ENCODE data around the gene LHX1. TPM values are rescaled to one million over a fixed set of nuclear protein-coding genes. Genes with fewer than 3 reads are reported as not detected.

The LHX1 gene
- total RNA-seq, 2 donors from 2014 or later, result 85.9 to 259 TPM

- peak overlapping the region; percentile 60 for H3K27ac Mint-ChIP-seq
- H3K27me3 Mint-ChIP-seq (ENCODE audit: insufficient read depth), result no peaks in the 10 kb centered on the region
- Histone ChIP-seq H3K9me3 (ENCODE audit: control insufficient read depth, low read length) (no peaks in the 10 kb centered on the region), H3K27ac (ENCODE audit: low read depth, low read length) (no peak overlapping the region), H3K9ac (ENCODE audit: extremely low read depth, low read length, poor library complexity, severe bottlenecking) (no peak overlapping the region), H3K4me1 (ENCODE audit: control insufficient read depth, insufficient read depth, low read length) (no peaks in the 10 kb centered on the region), H3K27me3 (ENCODE audit: control insufficient read depth, insufficient read depth, low read length, poor library complexity, severe bottlenecking) (no peaks in the 10 kb centered on the region), H3K36me3 (ENCODE audit: control insufficient read depth, insufficient read depth, low read length) (peaks cover 11% of the 10 kb centered on the region), H3K4me3 (ENCODE audit: low read length) (no peak overlapping the region)
- peaks cover 10% of the 10 kb centered on the region for H3K36me3 Mint-ChIP-seq (ENCODE audit: low read depth)
- TF ChIP-seq, protein P1, sequence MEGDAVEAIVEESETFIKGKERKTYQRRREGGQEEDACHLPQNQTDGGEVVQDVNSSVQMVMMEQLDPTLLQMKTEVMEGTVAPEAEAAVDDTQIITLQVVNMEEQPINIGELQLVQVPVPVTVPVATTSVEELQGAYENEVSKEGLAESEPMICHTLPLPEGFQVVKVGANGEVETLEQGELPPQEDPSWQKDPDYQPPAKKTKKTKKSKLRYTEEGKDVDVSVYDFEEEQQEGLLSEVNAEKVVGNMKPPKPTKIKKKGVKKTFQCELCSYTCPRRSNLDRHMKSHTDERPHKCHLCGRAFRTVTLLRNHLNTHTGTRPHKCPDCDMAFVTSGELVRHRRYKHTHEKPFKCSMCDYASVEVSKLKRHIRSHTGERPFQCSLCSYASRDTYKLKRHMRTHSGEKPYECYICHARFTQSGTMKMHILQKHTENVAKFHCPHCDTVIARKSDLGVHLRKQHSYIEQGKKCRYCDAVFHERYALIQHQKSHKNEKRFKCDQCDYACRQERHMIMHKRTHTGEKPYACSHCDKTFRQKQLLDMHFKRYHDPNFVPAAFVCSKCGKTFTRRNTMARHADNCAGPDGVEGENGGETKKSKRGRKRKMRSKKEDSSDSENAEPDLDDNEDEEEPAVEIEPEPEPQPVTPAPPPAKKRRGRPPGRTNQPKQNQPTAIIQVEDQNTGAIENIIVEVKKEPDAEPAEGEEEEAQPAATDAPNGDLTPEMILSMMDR (conservative IDR thresholded peaks at IDR 0.05), result no peak
- no peak overlapping the region for H3K4me3 Mint-ChIP-seq
- DNase-seq, result no peak
- whole genome bisulfite sequencing, 2 experiments (ENCODE audit: insufficient coverage in 1 of 2, insufficient read length in 1 of 2), result 92 to 100% methylated on average over 1 to 2 of the region's 2 CpGs
- peaks cover 22% of the 10 kb centered on the region for H3K4me1 Mint-ChIP-seq
- no peaks in the 10 kb centered on the region for H3K9me3 Mint-ChIP-seq
Measured at GRCh38 chr17:36977066-36977465, 39.8 kb downstream of the LHX1 start.

GRCh38 chr17:36977568-36977967, 40.3 kb downstream of the LHX1 start:
- no peaks in the 10 kb centered on the region for H3K9me3 Mint-ChIP-seq
- no peak overlapping the region for H3K4me3 Mint-ChIP-seq
- Histone ChIP-seq H3K36me3 (ENCODE audit: control insufficient read depth, insufficient read depth, low read length) (peaks cover 15% of the 10 kb centered on the region), H3K4me1 (ENCODE audit: control insufficient read depth, insufficient read depth, low read length) (no peaks in the 10 kb centered on the region), H3K9me3 (ENCODE audit: control insufficient read depth, low read length) (no peaks in the 10 kb centered on the region), H3K27me3 (ENCODE audit: control insufficient read depth, insufficient read depth, low read length, poor library complexity, severe bottlenecking) (no peaks in the 10 kb centered on the region), H3K9ac (ENCODE audit: extremely low read depth, low read length, poor library complexity, severe bottlenecking) (no peak overlapping the region), H3K4me3 (ENCODE audit: low read length) (no peak overlapping the region), H3K27ac (ENCODE audit: low read depth, low read length) (no peak overlapping the region)
- peaks cover 17% of the 10 kb centered on the region for H3K4me1 Mint-ChIP-seq
- 100% methylated on average over 1 of the region's 2 CpGs; no CpG with 5 or more reads in 1 of the 2 experiments for WGBS, 2 experiments (ENCODE audit: insufficient coverage in 1 of 2, insufficient read length in 1 of 2)
- TF ChIP-seq, protein P1 (conservative IDR thresholded peaks at IDR 0.05), result no peak
- H3K27ac Mint-ChIP-seq, result no peak overlapping the region
- DNase-seq, result no peak
- peaks cover 12% of the 10 kb centered on the region for H3K36me3 Mint-ChIP-seq (ENCODE audit: low read depth)
- H3K27me3 Mint-ChIP-seq (ENCODE audit: insufficient read depth), result no peaks in the 10 kb centered on the region

DNA sequence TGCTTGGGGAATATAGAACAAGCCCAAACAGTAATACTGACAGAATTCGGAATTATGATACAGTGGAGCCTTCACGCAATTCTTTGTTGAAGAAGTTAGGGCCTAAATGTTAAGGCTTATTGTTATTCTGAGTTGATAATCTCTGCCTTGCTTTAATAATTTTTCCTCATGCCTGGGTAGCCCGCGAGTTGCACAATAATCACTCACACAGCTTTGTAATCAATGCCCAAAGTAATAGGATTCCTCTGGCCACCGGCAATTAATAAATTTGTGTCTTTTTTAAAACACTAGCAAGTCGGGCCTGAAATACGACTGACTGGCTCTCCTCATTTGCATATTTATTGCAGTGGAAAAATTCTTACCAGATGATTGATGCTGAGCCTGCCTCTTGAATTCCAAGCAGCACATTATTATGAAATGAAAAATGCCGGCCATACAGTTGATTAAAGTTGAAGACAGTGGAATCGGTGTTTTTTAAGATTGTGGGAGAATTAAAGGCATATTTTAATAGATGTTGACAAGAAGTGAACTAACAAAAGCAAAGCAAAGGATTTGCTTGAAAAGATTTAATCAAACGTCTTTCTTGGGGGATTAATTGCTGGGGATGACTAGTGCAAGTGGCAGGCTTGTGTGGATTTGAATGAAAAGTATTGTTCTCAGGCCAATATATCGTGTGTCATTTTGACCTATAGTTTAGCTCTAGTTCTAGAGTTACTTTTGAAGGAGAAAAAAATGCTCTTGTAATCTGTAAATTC, 41.7 kb downstream of the LHX1 start:
- no peak overlapping the region for H3K27ac ChIP-seq (ENCODE audit: low read depth, low read length)
- H3K9me3 ChIP-seq (ENCODE audit: control insufficient read depth, low read length), result no peaks in the 10 kb centered on the region
- 83 to 91% methylated on average over 9 to 11 of the region's 11 CpGs for whole genome bisulfite sequencing, 2 experiments (ENCODE audit: insufficient coverage in 1 of 2, insufficient read length in 1 of 2)
- H3K4me1 ChIP-seq (ENCODE audit: control insufficient read depth, insufficient read depth, low read length), result no peaks in the 10 kb centered on the region
- no peak overlapping the region for H3K4me3 Mint-ChIP-seq
- H3K9me3 Mint-ChIP-seq, result no peaks in the 10 kb centered on the region
- TF ChIP-seq, protein P1 (conservative IDR thresholded peaks at IDR 0.05), result no peak
- no peak overlapping the region for H3K9ac ChIP-seq (ENCODE audit: extremely low read depth, low read length, poor library complexity, severe bottlenecking)
- H3K36me3 Mint-ChIP-seq (ENCODE audit: low read depth), result peaks cover 14% of the 10 kb centered on the region
- H3K4me3 ChIP-seq (ENCODE audit: low read length), result no peak overlapping the region
- DNase-seq, result no peak
- H3K4me1 Mint-ChIP-seq, result peaks cover 12% of the 10 kb centered on the region
- H3K27me3 Mint-ChIP-seq (ENCODE audit: insufficient read depth), result no peaks in the 10 kb centered on the region
- H3K27ac Mint-ChIP-seq, result peak overlapping the region; percentile 14
- peaks cover 27% of the 10 kb centered on the region for H3K36me3 ChIP-seq (ENCODE audit: control insufficient read depth, insufficient read depth, low read length)
- H3K27me3 ChIP-seq (ENCODE audit: control insufficient read depth, insufficient read depth, low read length, poor library complexity, severe bottlenecking), result no peaks in the 10 kb centered on the region
